ENCODE data around the gene GRAMD1B. TPM values are rescaled to one million over a fixed set of nuclear protein-coding genes. Genes with fewer than 3 reads are reported as not detected.

GRAMD1B gene
- total RNA-seq, 3 donors from 2014 or later, result 3.2 to 4.4 (median 4.1) TPM

- Histone ChIP-seq H3K4me1 (ENCODE audit: low read depth) (no peaks in the 10 kb centered on the region), H3K4me3 (no peak overlapping the region), H3K9me3 (no peaks in the 10 kb centered on the region), H3K36me3 (ENCODE audit: low read depth) (no peaks in the 10 kb centered on the region)
- ATAC-seq (peak; percentile 48), DNase-seq (no peak)
- intact Hi-C loops (cut with DNase I, micrococcal nuclease), result loop anchor here (2.0 to 5.0 kb wide), 2 partner anchors 72 to 177 kb away; no protein-coding TSS in a partner anchor
- TF ChIP-seq, protein P1, sequence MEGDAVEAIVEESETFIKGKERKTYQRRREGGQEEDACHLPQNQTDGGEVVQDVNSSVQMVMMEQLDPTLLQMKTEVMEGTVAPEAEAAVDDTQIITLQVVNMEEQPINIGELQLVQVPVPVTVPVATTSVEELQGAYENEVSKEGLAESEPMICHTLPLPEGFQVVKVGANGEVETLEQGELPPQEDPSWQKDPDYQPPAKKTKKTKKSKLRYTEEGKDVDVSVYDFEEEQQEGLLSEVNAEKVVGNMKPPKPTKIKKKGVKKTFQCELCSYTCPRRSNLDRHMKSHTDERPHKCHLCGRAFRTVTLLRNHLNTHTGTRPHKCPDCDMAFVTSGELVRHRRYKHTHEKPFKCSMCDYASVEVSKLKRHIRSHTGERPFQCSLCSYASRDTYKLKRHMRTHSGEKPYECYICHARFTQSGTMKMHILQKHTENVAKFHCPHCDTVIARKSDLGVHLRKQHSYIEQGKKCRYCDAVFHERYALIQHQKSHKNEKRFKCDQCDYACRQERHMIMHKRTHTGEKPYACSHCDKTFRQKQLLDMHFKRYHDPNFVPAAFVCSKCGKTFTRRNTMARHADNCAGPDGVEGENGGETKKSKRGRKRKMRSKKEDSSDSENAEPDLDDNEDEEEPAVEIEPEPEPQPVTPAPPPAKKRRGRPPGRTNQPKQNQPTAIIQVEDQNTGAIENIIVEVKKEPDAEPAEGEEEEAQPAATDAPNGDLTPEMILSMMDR (IDR thresholded peaks at IDR 0.05), result no peak
These were observed 49.2 kb downstream of the GRAMD1B start for GRCh38 chr11:123479048-123479837.

DNA sequence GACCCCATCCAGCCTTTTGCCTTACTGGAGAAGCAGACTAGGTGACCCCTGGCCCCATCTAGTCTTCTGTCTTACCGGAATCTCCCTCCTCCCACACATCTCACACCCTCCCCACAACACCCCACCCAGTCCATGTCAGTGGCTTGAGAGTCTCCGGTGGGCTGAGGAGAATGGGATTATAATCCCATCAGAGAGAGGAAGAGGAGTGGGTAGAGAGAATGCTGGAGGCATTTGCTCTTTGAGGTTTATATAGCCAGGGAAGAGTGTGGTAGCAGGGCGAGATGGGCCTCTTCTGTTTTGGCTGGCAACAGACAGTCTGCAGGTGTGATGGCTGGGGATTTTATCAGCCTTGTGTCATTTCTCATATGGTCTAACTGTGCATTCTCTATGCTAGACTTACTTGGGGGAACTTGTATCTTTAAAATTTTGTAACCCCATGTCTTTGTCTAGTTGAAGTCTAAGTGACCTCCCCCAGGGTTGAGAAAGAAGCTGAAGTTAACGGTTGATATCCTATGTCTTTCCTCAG lies 50.3 kb downstream of the GRAMD1B start:
- no peak for DNase-seq
- intact Hi-C loops (cut with DNase I, micrococcal nuclease), result no loop called here
- Histone ChIP-seq H3K4me3 (no peak overlapping the region), H3K9me3 (no peaks in the 10 kb centered on the region), H3K4me1 (ENCODE audit: low read depth) (no peaks in the 10 kb centered on the region), H3K36me3 (ENCODE audit: low read depth) (no peaks in the 10 kb centered on the region)
- TF ChIP-seq, protein P1 (IDR thresholded peaks at IDR 0.05), result no peak
- ATAC-seq, result no peak

- no peak for DNase-seq
- H3K36me3 ChIP-seq (ENCODE audit: low read depth), result no peaks in the 10 kb centered on the region
- no peak for ATAC-seq
- no peaks in the 10 kb centered on the region for H3K9me3 ChIP-seq
- intact Hi-C loops (cut with DNase I, micrococcal nuclease), result no loop called here
- TF ChIP-seq, protein P1 (IDR thresholded peaks at IDR 0.05), result no peak
- no peaks in the 10 kb centered on the region for H3K4me1 ChIP-seq (ENCODE audit: low read depth)
- no peak overlapping the region for H3K4me3 ChIP-seq
These were observed 50.8 kb downstream of the GRAMD1B start for GRCh38 chr11:123480882-123481281.

DNA sequence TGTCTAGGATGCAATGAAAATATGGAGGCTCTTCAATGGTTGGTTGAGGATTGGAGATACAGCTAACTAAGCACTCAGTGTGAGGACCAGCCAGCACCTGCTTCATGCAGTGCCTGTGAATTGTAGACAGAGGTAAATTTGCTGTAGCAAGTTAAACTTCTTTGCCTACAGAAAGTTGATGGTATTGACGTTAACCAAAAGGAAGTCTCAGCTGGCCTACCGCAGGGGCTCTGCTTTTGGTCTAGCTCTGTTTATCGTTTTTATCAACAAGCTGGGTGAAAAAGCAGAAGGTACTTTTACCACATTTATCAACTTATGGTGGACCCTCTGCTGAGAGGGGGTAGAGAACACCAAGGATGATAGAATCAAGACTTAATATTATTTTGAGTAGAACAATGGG lies 51.6 kb downstream of the GRAMD1B start:
- intact Hi-C loops (cut with DNase I, micrococcal nuclease), result no loop called here
- no peak overlapping the region for H3K4me3 ChIP-seq
- H3K36me3 ChIP-seq (ENCODE audit: low read depth), result no peaks in the 10 kb centered on the region
- ATAC-seq (no peak), DNase-seq (no peak)
- H3K4me1 ChIP-seq (ENCODE audit: low read depth), result no peaks in the 10 kb centered on the region
- TF ChIP-seq, protein P1 (IDR thresholded peaks at IDR 0.05), result no peak
- no peaks in the 10 kb centered on the region for H3K9me3 ChIP-seq

GRCh38 chr11:123482218-123482617 lies 52.1 kb downstream of the GRAMD1B start:
- TF ChIP-seq, protein P1 (IDR thresholded peaks at IDR 0.05), result no peak
- H3K36me3 ChIP-seq (ENCODE audit: low read depth), result no peaks in the 10 kb centered on the region
- no peaks in the 10 kb centered on the region for H3K9me3 ChIP-seq
- intact Hi-C loops (cut with DNase I, micrococcal nuclease), result no loop called here
- H3K4me3 ChIP-seq, result no peak overlapping the region
- peaks cover 4% of the 10 kb centered on the region for H3K4me1 ChIP-seq (ENCODE audit: low read depth)
- ATAC-seq (no peak), DNase-seq (no peak)

Data from mucosa of descending colon (tissue), 3 donors.